GM21529 (cell line): ENCODE data around the gene OTOP2.

Experiments
- ATAC-seq: cut with Tn5 transposase; IDR thresholded peaks from one replicate; pipeline ENCODE4 v1.9.1; 2021; ENCODE audit not compliant: unreplicated experiment

Gene OTOP2

DNA sequence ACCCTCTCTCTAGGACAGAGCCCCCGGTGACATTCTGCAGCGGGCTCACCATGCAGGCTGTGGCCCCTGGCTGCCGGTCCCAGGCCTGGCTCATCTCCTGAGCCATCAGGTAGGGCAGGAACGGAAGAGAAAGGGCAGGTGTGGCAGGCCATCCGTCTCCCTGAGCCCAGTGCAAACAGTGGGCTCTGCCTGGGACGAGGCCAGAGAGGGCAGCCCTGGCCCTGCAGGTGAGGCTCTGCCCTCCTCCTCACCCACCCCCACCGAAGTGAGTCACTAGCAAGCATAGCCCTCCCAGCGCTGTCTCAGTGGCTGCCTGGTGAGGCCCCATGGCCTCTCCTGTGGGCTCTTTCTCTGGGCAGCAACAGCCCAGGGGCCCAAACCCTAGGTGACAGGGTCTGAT is 26.1 kb downstream of the OTOP2 start:
- no peak for ATAC-seq

DNA sequence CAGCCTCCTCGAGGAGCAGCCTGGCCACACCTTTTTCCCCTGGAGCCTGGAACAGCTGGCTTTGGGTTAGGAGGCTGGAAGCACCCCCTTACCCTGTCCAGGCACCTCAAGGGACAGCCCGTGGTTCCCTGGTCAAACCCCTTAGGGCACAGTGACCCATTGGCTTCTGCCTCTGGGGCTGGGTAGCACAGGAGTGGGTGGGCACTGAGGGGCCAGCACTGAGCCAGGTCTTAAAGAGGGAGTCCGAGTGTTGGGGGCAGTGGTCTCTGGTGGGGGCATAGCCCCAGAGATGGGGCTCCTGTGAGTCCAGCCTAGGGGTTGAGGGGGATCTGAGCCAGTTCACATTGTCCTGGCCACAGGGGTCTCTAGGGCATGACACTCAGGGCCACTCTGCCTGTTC is 27.0 kb downstream of the OTOP2 start:
- no peak for ATAC-seq

DNA sequence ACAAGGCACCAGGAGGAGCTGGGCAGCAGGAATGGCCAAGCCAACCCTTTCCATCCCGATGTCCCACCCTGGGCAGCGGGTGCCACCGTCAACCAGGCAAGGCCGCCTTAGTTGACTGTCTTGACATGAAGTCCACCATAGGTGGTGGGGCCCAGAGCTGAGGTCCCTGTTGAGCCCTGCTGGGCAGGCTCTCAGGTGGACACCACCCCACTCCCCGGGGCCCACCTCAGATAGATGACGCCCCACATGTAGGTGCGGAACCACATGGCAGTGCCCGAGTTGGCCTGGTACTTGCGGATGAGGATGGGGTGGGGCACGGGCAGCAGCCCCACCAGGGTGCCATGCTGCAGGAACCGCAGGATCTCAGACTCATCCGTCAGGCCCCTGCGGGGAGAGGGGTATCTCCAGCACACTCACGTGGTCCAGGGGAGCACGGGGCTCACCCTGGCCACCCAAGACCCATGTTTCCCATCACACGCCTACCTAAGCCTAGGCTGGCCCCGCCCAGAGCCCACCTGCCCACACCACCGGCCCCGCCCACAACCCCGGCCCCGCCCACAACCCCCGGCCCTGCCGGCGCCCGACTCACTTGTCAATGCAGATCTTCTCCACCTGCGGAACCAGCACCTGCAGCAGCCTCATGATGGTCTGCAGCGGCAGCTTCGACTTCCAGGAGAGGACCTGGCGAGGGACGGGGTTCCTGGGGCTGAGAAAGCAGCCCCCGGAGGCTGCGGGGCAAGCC is 27.8 kb downstream of the OTOP2 start:
- ATAC-seq: no peak

DNA sequence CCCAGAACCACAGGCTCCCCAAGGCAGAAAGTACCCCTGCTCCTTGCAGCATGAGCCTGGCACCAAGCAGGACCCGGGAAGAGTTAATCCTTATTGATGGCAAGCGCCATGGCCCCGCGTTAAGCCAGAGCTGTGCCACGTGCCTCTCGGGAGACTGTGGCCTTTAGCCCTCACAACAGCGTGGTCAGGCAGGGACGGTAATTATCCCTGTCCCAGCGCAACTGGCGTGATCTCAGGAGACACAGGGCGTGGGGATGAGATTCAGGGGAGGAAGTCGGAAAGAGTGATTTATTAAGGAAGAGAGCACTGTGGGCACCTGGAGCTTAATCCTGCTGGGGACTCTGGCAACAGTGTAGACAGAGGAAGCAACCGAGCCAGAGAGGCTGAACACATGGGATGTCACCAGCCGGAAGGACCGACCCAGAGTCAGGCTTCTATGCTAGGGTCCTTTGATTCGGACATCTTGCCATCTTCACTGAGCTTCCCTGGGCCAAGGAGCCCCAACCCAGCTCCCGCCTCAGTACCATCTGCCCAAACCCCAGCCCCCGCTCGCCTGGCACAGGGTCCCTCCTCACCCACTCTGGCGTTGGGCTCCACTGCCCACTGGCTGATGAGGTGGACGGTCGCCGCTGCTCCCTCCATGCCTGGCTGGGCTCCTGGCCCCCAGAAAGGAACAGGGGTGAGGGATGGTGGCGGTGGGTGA is 28.5 kb downstream of the OTOP2 start:
- no peak for ATAC-seq

DNA sequence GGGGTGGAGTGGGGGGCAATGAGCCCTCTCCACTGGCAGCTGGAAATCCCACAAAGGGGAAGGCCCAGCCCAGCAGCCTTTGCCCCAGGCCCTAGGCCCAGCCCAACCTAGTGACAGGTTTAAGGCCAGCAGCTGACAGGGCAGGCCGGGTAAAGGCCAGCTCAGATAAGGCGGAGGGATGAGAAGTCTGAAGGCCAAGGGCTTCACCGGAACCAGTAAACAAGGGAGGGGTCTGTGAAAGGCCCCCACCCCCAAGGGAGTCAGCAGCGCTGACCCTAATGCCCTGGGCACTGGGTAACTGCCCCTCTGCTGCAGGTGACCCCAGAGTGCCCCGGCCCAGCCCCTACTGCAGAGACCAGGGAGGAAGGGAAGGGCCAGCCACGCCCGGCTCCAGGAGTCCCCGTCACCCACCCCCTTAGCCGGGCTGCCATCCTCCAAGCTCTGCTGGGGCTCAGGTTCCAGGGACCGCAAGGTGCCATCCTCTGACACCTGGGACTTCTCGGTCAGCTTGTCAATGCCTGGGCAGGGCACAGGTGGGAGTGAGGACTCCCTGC is 29.1 kb downstream of the OTOP2 start:
- no peak for ATAC-seq

DNA sequence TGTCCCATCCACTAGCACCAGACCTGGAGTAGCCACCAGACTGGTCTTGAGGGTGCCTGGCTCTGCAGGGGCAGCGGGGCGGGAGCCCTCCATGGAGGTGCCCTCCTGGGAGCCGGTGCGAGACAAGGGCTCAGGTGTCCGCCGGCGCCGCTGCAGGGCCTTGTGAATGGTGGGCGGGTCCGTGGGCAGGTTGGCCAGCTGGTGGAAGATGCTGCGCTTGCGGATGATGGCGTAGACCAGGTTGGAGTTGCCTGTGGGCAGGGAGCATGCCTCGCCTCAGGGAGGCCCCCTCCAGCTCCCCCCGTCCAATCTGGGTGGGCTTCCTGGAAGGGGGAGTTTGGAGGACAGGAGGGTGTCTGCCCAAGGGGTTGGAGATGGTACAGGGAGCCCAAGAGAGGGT is 30.0 kb downstream of the OTOP2 start:
- no peak for ATAC-seq

DNA sequence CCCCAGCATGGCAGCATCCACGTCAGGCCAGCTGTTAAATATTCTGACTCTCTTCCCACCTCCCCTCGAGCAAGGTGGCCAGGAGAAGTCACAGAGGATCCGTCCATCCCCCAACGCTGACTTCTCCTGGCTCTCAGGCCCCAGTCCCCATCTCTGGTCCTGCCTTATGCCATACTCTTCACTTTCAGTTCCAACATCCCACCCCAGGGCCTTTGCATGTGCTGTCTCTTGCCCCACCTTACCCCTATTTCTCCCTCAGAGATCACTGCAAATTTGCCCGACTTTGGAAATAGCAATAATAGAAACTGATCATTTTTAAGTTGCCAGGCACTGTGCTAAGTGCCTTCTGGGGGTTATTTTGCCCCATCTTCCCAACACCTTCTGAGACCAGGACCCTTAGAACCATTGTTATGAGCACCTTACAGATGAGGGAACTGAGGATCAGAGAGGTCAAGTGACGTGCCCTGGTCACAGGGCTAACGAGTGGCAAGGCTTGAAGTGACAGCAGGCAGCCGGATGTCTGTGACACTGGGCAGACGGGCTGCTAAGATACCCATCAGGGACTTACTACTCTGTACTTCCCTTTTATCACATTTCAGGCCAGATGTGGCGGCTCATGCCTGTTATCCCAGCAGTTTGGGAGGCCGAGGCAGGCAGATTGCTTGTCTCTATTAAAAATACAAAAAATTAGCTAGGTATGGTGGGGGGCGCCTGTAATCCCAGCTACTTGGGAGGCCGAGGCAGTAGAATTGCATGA is 30.8 kb downstream of the OTOP2 start:
- no peak for ATAC-seq

DNA sequence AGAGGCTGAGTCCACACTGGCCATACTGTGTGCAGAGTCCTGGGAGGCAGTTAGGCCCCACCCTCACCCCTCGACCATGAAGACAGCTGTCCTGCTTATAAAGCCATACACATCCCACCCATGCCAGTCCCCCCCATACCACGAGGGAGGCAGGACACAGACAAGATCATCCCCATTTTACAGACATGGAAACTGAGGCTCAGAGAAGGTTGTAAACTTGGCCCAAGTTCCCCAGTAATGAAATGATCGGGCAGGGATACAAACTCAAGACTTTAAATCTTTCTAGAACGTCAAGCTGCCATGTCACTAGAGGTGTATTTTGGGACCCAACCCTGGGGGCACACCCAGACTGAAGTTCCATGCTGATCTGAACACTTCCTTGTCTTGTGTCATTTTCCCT is 32.0 kb downstream of the OTOP2 start:
- no peak for ATAC-seq

DNA sequence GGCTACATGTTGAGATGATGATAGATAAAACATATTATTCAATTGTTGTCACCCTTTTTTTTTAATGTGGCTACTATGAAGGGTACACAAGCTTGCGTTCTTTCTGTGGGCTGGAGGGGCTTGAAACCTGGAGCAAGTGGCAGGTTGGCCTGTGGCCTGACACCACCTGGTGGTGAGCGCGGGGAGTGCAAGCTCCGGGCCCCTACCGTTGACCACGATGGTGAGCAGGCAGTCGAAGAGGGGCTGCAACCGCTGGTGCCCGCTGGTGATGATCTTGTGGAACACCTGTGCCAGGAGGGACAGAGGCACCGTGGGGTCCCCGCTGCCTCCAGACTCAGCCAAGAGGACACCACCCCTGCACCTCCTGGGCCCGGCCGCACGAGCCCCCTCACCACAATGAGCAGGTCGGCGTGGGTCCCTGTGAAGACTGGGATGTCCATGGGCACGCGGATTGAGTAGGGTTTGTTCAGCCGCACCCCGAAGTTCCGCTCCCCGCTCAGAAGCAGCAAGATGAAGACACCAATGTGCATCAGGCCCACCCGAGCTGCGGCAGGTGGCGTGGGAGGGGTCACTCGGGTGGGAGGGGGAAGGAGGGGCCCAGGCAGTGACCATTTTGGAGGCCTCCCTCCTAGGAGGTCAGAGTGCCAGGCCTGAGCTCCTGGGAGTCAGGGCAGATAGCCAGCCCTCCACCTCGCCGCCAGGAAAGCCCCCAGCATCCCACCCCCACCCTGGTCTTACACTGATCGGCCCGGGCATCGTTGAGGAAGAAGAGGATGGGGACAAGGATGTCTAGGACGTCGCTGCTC is 34.1 kb downstream of the OTOP2 start:
- no peak for ATAC-seq

DNA sequence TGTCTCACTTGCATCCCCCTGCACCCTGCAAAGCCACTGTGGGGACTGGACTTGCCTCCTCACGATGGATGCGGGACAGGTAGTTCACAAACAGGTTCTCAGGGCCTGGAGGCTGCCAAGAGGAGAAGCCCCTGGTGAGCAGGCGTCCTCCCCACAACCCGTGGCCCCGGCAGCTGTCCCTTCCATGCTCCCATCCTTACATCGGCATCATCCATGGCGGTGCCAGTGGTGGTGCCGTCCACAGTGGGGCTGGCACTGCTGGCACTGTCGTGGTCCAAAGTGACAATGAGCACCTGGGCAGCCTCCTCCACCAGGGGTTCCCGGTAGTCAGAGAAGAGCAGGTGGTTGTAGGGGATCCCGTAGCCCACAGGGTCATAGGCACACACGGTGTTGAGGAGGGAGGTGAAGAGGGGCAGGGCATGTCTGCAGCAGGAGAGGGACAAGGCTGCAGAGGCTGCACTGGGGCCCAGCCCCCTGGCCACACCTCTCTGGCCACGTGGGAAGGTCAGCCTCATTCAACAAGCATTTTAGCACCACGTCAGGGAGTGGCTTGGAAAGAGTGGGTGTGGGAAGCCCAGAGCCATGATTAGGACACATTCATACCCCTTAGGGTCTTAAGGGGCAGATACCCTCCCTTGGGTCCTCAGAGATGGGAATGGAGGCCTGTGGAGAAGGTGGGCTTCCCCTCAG is 35.9 kb downstream of the OTOP2 start:
- no peak for ATAC-seq

DNA sequence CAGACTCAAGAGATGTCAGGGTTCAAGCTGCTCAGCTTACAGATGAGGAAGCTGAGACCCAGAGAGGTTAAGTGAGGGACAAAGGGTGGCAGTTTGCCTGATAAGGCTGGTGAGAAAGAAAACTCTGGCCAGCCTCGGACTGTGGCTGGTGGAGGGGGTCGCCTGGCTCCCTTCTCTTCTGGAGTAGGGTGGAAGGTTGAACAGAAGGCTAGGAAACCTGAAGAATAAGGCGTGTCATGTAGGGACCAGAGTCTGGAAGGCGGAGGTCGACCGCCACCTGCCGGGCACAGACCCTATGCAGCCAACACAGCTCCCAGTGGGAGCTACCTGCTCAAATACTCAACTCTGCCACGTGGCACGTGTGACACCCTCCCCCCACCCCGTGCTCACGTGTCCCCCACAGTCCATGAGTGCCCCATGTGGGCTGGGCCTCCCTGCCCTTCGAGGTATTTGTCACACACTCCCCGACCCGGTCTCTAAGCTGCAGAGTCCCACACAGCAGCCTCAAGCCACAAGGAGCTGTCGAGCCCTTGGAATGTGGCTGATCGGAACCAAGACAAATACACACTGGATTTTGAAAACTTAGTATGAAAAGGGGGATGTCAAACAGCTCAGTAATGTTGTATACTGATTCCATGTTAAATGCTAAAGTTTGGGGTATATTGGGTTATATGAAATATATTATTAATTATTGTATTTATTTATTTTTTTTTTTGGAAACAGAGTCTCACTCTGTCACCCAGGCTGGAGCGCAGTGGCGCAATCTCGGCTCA is 36.7 kb downstream of the OTOP2 start:
- ATAC-seq: no peak

DNA sequence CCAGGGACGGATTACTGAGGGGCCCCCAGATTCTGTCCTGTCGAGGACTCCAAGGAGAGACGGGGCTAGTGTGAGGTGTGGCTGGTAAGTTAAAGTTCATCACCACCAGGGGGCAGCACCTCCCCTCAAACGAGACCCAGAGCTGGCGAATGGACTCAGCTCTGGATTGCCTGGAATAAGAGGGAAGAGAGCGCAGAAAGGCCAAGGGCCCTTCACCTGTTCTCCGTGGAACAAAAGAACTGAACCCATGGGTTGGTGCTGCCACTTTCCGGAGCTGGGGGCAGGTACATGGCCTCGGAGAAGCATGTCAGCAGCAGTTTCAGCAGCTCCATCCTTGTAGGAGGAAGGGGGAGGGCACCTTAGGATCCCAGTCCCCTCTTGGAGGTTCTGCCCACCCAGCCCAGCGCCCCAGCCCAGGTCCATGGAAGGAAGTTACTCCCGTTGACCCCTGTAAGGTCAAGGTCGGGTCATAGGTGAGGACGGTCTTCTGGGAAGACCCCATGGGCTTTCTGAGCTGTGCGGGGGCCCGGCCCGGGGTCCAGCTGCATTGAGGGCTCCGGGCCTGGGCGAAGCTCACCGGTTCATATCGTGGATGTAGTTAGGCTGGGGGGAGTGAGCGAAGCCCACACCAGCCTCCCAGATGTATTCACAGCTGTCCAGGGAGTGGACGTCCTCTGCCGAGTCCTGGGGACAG is 37.7 kb downstream of the OTOP2 start:
- no peak for ATAC-seq

DNA sequence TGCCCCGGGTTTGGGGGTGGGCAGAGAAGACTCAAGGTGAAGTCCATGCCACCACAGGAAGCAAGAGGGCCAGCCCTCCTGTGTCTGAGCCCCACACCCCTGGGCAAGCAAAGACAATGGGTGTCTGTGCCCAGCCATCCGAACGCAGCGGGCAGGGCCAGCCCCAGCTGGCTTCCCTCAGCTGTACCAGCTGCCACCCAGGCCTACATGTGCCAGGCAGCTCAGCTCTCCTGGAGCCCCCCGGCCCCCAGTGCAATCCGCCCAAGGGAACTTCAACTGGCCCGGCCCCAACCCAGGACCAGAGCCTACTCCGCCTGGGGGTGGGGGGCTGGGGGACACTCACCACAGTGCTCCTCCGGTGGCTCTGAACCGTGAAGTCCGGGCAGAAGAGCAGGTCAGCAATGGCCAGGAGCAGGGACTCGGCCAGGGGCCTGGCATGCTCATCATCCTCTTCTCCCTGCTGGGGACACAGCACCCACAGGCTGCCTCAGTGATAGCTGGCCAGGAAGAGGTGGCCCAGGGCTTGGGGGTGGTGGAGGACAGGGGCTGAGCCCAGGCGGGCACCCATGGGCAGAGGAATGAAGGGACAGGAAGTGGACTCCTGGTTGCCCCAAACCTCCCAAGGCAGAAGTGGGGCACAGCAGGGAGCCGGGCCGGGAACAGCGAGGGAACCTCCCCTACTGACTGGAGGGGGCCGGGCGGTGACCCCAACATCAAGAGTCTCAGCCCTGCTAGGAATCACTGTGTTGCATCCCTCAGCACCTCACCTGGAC is 38.7 kb downstream of the OTOP2 start:
- no peak for ATAC-seq

DNA sequence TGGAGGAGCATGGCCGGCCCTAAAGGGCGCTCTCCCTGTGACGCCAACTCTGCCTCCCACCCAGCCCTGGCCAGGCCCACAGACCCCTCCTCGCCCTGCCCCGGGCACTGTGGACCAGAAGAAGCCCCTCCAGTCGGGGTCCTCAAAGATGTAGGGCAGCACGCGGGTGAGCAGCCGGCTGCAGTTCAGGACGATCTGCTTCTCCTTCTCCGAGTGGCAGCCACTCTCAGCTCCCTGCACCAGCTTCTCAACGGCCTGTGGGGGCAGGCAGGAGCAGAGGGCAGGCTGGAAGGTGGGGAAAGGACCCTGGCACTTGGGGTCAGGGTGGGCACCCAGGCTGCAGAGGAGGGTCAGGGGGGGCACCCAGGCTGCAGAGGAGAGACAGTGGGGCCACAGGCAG is 39.6 kb downstream of the OTOP2 start:
- ATAC-seq: no peak

DNA sequence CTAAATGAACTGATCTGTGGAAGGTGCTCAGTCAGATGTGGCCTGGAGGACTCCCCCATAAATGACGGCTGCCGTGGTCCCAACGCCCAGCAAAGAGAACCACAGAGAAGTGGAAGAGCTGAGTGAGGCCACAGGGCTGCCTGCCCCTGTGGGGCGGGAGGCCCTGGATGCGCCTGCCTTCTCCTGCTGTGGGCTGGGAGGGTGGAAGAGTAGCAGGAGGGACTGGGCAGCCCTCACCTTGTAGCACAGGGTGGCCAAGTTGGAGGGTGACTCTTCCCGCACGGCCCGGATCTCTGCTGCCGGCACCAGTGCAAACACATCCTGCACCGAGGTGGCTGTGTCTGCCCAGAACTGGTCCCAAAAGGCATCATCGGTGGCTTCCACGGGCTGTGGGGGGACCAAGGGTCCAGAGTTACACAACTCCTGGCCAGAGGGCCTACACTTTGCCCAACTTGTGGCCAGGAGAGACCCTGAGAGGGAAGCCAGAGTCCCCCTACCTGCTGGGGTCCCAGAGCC is 40.2 kb downstream of the OTOP2 start:
- ATAC-seq: no peak

DNA sequence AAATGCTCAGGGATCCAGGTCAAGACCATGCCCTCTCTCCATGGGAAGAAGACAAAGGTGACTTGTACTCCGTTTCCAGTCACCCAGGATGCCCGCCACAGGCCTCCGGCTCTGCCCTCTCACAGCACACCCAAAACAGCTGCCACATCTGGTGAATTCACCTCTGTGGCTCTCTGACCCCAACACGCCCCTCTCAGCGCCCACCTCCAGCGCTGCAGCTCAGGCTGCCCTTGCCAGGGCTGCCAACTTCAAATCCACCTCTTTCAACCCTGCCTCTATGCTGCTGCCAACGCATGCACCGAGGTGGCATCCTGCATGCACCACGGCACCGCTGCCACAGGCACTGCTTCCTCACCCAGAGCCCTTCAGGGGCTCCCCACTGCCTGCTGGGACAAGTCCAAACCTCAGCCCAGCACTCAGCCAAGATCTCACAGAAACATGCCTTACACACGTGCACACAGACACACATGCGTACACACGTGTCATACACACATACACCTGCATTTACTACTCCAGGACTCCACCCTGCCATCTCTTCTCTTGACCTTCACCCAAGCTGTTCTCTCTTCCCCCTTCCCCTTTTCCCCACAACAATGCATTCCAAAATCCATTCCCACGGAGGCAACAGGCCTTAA is 41.0 kb downstream of the OTOP2 start:
- ATAC-seq: no peak

DNA sequence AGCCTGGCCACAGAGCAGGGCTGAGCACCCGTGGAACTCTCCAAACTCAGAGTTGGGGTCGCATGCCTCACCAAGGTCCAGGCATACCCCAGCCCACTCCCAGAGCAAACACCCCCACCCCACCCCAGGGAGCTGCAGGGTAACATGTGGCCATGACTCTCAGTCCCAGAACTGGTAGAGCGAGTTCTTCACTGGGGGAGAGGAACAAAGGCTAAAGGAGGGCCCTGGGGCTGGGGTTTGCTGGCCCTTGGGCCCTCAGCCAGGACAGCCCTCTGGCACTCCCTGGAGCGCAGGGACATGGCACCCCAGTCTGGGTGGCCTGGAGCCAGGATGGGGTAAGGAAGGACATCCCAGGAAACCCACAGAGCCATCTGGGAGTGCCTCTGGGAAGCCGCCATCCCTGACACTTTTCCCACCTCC is 44.3 kb downstream of the OTOP2 start:
- ATAC-seq: no peak
